Prostate gland (tissue), 2 donors: ENCODE results near the gene GNAI2. TPM values are rescaled to one million over a fixed set of nuclear protein-coding genes. Genes with fewer than 3 reads are reported as not detected.

Experiments
- DNase-seq: peaks from one replicate; pipeline ENCODE4 v3.0.0-alpha.2; 2019; ENCODE audit warnings: low spot score
- H3K27ac ChIP-seq, 2 donors: fragments of 200-600 bp; sonication (generic); 2 replicates each; pipeline ENCODE4 v1.5.1; 2017 to 2019
- H3K27me3 ChIP-seq: fragments of 200-600 bp; sonication (generic); replicated peaks from 2 replicates; pipeline ENCODE4 v1.5.1; 2019; ENCODE audit not compliant: insufficient read depth
- H3K36me3 ChIP-seq, 2 donors: fragments of 200-600 bp; sonication (generic); 1 replicate in 1 of 2; 2 replicates in 1 of 2; pipeline versions ENCODE4 v1.5.1 to v1.8.1; 2017 to 2019
- H3K4me1 ChIP-seq: fragments of 200-600 bp; sonication (generic); replicated peaks from 2 replicates; pipeline ENCODE4 v1.5.1; 2019
- H3K4me3 ChIP-seq, 2 donors: fragments of 200-600 bp; sonication (generic); 2 replicates each; pipeline ENCODE4 v1.5.1; 2017 to 2019
- H3K9me3 ChIP-seq: fragments of 200-600 bp; sonication (generic); 2 replicates; pipeline ENCODE4 v1.5.1; 2017
- POLR2A ChIP-seq: fragments of 450-650 bp; IDR thresholded peaks from one replicate; pipeline ENCODE4 v1.6.1; 2016; ENCODE audit warnings: antibody characterized with exemption, mild to moderate bottlenecking
- POLR2AphosphoS5 ChIP-seq: sonication (generic); formaldehyde crosslinking; IDR thresholded peaks from one replicate; pipeline ENCODE4 v1.6.1; 2017; ENCODE audit warnings: antibody characterized with exemption
- WGBS: methylation state at CpG from one replicate; pipeline ENCODE4 v1.1.5; 2018; 5-methylcytosine and 5-hydroxymethylcytosine counted together
- intact Hi-C: fragments of 100-400 bp; cut with DNase I; formaldehyde crosslinking; loops from one replicate; pipeline ENCODE4 v1.14.2; 2022
- total RNA-seq, 2 donors: library from RNA; depleted of rRNA; stranded (reverse); fragments of >200 nt; gene quantifications; one replicate each; pipeline ENCODE4 v1.1.0, GENCODE V29; 2016
- TF ChIP-seq, protein P1 (sequence below), 4 experiments: fragments of 200-600 bp in 2 of 4; fragments of 450-650 bp in 2 of 4; sonication (generic) in 2 of 4; IDR thresholded peaks; 1 replicate in 3 of 4; 2 replicates in 1 of 4; pipeline ENCODE4 v1.5.1; 2016 to 2019; ENCODE audit warnings: antibody characterized with exemption in 4 of 4, mild to moderate bottlenecking in 2 of 4, moderate library complexity in 2 of 4

GNAI2 gene
- total RNA-seq, 2 donors from 2014 or later = 118 to 301 TPM

DNA sequence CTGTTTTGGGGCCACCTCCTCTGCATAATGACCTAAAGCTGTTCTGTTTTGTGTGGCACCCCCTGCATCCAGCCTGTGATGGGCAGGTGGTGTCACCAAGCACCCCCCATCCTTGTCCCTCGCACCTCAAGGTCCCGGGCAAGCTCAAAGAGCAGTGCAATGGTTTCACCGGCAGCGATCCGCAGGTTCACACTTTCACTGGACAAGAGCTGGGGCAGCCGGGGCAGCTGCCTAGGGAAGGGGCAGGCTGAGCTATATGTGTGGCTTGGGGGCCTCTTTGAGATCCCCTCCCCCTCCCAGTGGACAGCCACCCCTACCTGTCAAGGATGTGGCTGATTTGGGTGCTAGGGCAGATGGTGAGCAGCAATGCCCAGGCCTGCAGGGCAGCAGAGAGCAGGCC, 53.1 kb downstream of the GNAI2 start:
- Histone ChIP-seq H3K4me1 (peaks cover 5% of the 10 kb centered on the region), H3K36me3 (peaks cover 11 to 22% of the 10 kb centered on the region in 2 donors), H3K4me3 (no peak overlapping the region), H3K9me3 (no peaks in the 10 kb centered on the region), H3K27ac (no peak overlapping the region), H3K27me3 (no peaks in the 10 kb centered on the region)
- 91% methylated on average over 6 of the region's 6 CpGs for WGBS
- intact Hi-C loops = loop anchor here (10.0 kb wide), 1 partner anchor 1154 kb away; the partner anchor contains the start of gene LAMB2
- no peak for TF ChIP-seq POLR2AphosphoS5
- TF ChIP-seq POLR2A = no peak
- TF ChIP-seq, protein P1, sequence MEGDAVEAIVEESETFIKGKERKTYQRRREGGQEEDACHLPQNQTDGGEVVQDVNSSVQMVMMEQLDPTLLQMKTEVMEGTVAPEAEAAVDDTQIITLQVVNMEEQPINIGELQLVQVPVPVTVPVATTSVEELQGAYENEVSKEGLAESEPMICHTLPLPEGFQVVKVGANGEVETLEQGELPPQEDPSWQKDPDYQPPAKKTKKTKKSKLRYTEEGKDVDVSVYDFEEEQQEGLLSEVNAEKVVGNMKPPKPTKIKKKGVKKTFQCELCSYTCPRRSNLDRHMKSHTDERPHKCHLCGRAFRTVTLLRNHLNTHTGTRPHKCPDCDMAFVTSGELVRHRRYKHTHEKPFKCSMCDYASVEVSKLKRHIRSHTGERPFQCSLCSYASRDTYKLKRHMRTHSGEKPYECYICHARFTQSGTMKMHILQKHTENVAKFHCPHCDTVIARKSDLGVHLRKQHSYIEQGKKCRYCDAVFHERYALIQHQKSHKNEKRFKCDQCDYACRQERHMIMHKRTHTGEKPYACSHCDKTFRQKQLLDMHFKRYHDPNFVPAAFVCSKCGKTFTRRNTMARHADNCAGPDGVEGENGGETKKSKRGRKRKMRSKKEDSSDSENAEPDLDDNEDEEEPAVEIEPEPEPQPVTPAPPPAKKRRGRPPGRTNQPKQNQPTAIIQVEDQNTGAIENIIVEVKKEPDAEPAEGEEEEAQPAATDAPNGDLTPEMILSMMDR (IDR thresholded peaks at IDR 0.05) = no peak
- DNase-seq = no peak

DNA sequence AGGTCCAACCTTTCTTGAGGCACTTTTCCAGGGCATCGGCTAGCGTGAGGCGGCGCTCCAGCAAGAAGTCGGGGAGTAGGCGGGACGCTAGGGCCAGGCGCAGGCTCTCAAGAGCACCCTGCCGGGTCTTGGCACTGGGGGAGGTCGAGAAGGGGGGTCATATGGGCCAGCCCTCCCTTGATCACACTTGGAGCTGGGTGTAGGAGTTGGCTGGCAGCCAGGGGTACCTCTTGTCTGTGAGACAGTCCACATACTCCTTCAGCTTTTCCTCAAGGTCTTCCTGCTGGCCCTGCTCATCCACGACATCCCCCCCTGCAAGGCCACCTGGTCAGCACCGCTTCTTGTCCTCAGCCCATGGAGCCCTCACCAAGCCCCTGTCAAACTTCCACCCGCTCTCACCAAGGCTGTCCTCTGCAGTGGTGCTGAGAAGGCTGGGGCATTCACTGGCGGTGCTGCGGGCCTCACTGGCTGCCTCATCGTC, 54.2 kb downstream of the GNAI2 start:
- Histone ChIP-seq H3K9me3 (no peaks in the 10 kb centered on the region), H3K4me3 (no peak overlapping the region), H3K27me3 (no peaks in the 10 kb centered on the region), H3K27ac (no peak overlapping the region), H3K4me1 (peaks cover 5% of the 10 kb centered on the region), H3K36me3 (peaks cover 11 to 22% of the 10 kb centered on the region in 2 donors)
- DNase-seq = no peak
- WGBS = 88% methylated on average over 16 of the region's 16 CpGs
- no peak for TF ChIP-seq POLR2A
- TF ChIP-seq, protein P1 (IDR thresholded peaks at IDR 0.05) = no peak
- TF ChIP-seq POLR2AphosphoS5 = no peak
- intact Hi-C loops = no loop called here

DNA sequence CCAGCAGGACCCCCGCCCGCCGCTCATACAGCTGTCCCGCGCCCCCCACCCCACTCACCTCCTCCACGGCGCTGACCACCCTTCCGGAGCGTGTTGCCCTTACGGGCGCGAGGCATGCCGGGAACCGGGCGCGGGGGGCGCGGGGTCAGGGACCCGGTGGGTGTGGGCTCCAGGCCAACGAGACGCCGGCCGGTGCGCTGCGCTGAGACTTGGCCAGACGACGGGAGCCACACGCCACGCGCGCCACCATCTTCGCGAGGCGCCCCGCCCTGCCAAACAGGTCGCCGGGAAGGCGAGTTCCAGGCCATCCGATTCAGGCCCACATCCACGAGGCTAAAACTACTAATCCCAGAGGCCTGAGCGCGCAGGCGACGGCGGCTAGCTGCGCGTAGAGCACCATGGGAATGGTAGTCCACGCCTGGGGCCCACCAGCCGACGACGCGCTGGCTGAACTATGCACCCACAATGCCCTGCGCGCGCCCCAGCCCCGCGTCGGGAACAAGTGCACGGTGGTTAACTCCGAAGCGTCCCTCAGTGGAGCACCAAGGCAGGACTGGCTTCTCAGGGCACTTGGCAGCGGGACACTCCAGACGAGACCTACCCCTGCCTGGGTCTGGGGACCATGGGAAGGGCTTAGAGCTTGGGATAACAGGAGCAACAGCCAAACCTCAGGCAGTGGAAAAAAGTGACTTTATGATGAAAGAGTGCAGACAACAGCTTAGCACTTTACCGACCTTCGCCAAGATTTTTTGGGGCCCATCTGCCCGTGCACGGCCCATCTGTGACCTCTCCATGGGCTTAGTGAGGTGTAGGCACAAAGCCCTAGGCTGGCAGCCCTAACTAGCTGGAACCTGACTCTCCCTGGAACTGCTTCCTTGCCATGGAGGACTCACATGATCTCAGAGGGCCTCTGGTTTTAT, 56.4 kb downstream of the GNAI2 start, which contains the start of gene IFRD2:
Gene IFRD2 (minus strand): TSS at position 271 of the 920 bp plus-strand sequence. CDS start 155 bp downstream, at position 116.
- intact Hi-C loops = no loop called here
- under 1% methylated on average over 67 of the region's 67 CpGs for WGBS
- no peaks in the 10 kb centered on the region for H3K27me3 ChIP-seq
- H3K4me3 ChIP-seq = peak within 1 kb of the TSS; percentile 88 to 92
- no peaks in the 10 kb centered on the region for H3K9me3 ChIP-seq
- H3K27ac ChIP-seq = peak within 1 kb of the TSS; percentile 86 to 88
- H3K36me3 ChIP-seq = peaks cover 10 to 22% of the 10 kb centered on the region in 2 donors
- TF ChIP-seq POLR2AphosphoS5 (peak; percentile 99), POLR2A (peak; percentile 69)
- TF ChIP-seq, protein P1 (IDR thresholded peaks at IDR 0.05) = peak in 2 of 4 experiments; percentile 9 to 33
- peaks cover 5% of the 10 kb centered on the region for H3K4me1 ChIP-seq
- peak; percentile 98 for DNase-seq

DNA sequence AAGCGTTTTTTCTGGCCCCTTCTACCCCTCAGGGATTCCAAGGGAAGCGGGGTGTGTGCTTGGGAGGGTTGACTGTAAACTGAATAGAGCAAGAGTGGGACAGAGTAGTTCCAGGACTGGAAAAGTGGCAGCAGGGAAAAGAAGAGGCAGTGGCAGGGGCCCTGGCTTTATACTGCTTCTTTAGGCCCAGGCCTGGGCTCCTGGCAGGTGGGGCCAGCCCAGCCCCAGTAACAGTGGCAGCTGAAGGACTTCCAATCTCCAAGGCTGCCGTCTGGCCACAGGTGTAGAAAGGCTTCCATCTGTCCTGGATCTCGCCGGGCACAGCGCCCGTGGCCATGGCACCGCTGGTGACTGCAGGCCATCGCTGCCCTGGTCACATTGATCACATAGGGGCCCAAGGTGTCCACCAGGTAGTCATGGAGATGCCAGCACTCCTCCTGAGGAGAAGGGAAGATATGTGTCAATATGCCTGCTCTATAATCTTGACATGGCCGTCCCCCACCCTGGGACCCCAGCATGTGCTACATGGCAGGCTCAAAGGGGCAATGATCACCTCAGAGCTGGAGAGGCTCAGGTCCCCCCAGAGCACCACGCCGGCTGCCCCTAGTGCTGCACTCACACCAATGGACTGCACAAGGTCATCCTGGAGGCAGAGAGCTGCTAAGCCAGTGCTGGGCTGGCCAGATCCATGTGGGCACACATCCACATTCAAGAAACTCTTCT, 57.2 kb downstream of the GNAI2 start:
- DNase-seq = no peak
- H3K4me3 ChIP-seq = no peak overlapping the region

More for the DNA sequence above, 57.2 kb downstream of the GNAI2 start:
- 78% methylated on average over 12 of the region's 12 CpGs for WGBS
- intact Hi-C loops = no loop called here
- no peaks in the 10 kb centered on the region for H3K27me3 ChIP-seq
- H3K4me1 ChIP-seq = peaks cover 9% of the 10 kb centered on the region
- TF ChIP-seq POLR2A (no peak), POLR2AphosphoS5 (no peak)
- TF ChIP-seq, protein P1 (IDR thresholded peaks at IDR 0.05) = no peak
- no peaks in the 10 kb centered on the region for H3K9me3 ChIP-seq
- peaks cover 5 to 18% of the 10 kb centered on the region in 2 donors for H3K36me3 ChIP-seq
- peak overlapping the region; percentile 86 to 88 for H3K27ac ChIP-seq
